Measurements from ENCODE around the gene PITHD1. TPM values are rescaled to one million over a fixed set of nuclear protein-coding genes. Genes with fewer than 3 reads are reported as not detected.

Gene PITHD1
- total and polyA plus RNA-seq, 10 of the 15 experiments (the other 5 are each of a cell fraction or from before 2014, with no cell fraction given), result 23.7 to 82.2 (median 67.0) TPM

DNA sequence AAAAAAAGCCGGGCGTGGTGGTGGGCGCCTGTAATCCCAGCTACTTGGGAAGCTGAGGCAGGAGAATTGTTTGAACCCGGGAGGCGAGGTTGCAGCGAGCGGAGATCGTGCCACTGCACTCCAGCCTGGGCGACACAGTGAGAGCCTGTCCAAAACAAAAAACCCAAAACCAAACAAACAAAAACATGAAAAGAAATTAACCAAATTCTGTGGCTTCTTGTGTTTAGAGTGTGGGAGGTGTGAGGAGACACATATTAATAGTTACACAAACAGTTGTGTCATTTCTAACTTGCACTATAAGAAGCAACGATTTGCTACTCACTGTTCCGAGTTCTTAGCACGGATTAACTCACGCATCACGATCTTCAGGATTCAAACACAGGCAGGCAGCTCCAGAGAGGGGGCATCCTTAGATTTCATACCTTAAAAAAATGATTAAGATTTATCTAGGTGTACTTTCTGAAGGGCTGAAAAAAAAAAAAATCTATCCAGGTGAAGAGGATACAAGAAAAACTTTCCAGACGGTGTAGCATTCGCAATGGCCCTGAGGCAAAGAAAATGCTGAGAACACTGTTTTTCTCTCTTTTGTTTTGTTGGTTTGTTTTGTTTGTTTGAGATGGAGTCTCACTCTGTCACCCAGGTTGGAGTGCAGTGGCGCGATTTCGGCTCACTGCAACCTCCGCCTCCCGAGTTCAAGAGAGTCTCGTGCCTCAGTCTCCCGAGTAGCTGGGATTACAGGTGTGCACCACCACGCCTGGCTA is 47.7 kb downstream of the PITHD1 start (continued):
- TF ChIP-seq SUPT20H (IDR thresholded peaks at IDR 0.05; ENCODE audit: borderline replicate concordance, control insufficient read depth, low read depth, low read length) (no peak), BCL11A (IDR thresholded peaks at IDR 0.05; ENCODE audit: low read depth, low read length) (no peak), TAF1 (IDR thresholded peaks at IDR 0.05; ENCODE audit: borderline replicate concordance, low read depth, low read length) (peak; percentile 47; the same call in 1 of the 2 replicates), CBX3 (IDR thresholded peaks at IDR 0.05; ENCODE audit: borderline replicate concordance, low read depth) (no peak), PML (IDR thresholded peaks at IDR 0.05; ENCODE audit: low read length) (peak; percentile 66; the same call in 1 of the 2 replicates), RB1 (IDR thresholded peaks at IDR 0.05; ENCODE audit: borderline replicate concordance) (no peak), BACH1 (IDR thresholded peaks at IDR 0.05; ENCODE audit: borderline replicate concordance) (peak; percentile 40; the same call in 1 of the 2 replicates), NR2C2 (IDR thresholded peaks at IDR 0.05; ENCODE audit: borderline replicate concordance, control insufficient read depth, insufficient read length, low read depth) (no peak), SMC3 (IDR thresholded peaks at IDR 0.05; ENCODE audit: borderline replicate concordance, low read length) (0 out of 2 replicates have a peak, but pooled peaks have one; percentile 11), RUNX3 (IDR thresholded peaks at IDR 0.05; ENCODE audit: low read length) (peak; percentile 91), NR2F1 (conservative IDR thresholded peaks at IDR 0.05) (no peak), YBX1 (IDR thresholded peaks at IDR 0.05) (no peak), TBL1XR1 (IDR thresholded peaks at IDR 0.05; ENCODE audit: low read depth, low read length) (peak; percentile 54; the same call in 1 of the 2 replicates), GABPA (IDR thresholded peaks at IDR 0.05; ENCODE audit: low read depth) (no peak), ASH2L (IDR thresholded peaks at IDR 0.05; ENCODE audit: borderline replicate concordance, low read depth) (no peak), RAD21 (IDR thresholded peaks at IDR 0.05; ENCODE audit: insufficient read depth, low read depth, low read length) (no peak), MXI1 (IDR thresholded peaks at IDR 0.05; ENCODE audit: low read depth, low read length) (no peak), MEF2A (IDR thresholded peaks at IDR 0.05; ENCODE audit: insufficient read depth, low read depth, low read length) (peak; percentile 72; the same call in 1 of the 2 replicates), SIN3A (IDR thresholded peaks at IDR 0.05; ENCODE audit: low read depth, low read length) (no peak)
- TF ChIP-seq, protein P1, sequence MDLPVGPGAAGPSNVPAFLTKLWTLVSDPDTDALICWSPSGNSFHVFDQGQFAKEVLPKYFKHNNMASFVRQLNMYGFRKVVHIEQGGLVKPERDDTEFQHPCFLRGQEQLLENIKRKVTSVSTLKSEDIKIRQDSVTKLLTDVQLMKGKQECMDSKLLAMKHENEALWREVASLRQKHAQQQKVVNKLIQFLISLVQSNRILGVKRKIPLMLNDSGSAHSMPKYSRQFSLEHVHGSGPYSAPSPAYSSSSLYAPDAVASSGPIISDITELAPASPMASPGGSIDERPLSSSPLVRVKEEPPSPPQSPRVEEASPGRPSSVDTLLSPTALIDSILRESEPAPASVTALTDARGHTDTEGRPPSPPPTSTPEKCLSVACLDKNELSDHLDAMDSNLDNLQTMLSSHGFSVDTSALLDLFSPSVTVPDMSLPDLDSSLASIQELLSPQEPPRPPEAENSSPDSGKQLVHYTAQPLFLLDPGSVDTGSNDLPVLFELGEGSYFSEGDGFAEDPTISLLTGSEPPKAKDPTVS (IDR thresholded peaks at IDR 0.05; ENCODE audit: low read depth, low read length), result no peak
- TF ChIP-seq, protein P2, sequence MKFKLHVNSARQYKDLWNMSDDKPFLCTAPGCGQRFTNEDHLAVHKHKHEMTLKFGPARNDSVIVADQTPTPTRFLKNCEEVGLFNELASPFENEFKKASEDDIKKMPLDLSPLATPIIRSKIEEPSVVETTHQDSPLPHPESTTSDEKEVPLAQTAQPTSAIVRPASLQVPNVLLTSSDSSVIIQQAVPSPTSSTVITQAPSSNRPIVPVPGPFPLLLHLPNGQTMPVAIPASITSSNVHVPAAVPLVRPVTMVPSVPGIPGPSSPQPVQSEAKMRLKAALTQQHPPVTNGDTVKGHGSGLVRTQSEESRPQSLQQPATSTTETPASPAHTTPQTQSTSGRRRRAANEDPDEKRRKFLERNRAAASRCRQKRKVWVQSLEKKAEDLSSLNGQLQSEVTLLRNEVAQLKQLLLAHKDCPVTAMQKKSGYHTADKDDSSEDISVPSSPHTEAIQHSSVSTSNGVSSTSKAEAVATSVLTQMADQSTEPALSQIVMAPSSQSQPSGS (IDR thresholded peaks at IDR 0.05; ENCODE audit: low read length), result peak; percentile 85
- TF ChIP-seq, protein P3, sequence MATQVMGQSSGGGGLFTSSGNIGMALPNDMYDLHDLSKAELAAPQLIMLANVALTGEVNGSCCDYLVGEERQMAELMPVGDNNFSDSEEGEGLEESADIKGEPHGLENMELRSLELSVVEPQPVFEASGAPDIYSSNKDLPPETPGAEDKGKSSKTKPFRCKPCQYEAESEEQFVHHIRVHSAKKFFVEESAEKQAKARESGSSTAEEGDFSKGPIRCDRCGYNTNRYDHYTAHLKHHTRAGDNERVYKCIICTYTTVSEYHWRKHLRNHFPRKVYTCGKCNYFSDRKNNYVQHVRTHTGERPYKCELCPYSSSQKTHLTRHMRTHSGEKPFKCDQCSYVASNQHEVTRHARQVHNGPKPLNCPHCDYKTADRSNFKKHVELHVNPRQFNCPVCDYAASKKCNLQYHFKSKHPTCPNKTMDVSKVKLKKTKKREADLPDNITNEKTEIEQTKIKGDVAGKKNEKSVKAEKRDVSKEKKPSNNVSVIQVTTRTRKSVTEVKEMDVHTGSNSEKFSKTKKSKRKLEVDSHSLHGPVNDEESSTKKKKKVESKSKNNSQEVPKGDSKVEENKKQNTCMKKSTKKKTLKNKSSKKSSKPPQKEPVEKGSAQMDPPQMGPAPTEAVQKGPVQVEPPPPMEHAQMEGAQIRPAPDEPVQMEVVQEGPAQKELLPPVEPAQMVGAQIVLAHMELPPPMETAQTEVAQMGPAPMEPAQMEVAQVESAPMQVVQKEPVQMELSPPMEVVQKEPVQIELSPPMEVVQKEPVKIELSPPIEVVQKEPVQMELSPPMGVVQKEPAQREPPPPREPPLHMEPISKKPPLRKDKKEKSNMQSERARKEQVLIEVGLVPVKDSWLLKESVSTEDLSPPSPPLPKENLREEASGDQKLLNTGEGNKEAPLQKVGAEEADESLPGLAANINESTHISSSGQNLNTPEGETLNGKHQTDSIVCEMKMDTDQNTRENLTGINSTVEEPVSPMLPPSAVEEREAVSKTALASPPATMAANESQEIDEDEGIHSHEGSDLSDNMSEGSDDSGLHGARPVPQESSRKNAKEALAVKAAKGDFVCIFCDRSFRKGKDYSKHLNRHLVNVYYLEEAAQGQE (IDR thresholded peaks at IDR 0.05; ENCODE audit: low read depth, low read length), result no peak
- TF ChIP-seq, protein P4, sequence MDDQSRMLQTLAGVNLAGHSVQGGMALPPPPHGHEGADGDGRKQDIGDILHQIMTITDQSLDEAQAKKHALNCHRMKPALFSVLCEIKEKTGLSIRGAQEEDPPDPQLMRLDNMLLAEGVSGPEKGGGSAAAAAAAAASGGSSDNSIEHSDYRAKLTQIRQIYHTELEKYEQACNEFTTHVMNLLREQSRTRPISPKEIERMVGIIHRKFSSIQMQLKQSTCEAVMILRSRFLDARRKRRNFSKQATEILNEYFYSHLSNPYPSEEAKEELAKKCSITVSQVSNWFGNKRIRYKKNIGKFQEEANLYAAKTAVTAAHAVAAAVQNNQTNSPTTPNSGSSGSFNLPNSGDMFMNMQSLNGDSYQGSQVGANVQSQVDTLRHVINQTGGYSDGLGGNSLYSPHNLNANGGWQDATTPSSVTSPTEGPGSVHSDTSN (IDR thresholded peaks at IDR 0.05; ENCODE audit: insufficient replicate concordance, low read depth, low read length), result no peak

All from GM12878 (cell line).